HCT116 (cell line): ENCODE data around the gene SIRT7.
A peak's percentile ranks its signal among the peaks of the same experiment; 100 is the strongest.

Source experiments
- ATF3 ChIP-seq: IDR thresholded peaks from 2 replicates; pipeline ENCODE4 v1.6.1; 2012
- CEBPB ChIP-seq: IDR thresholded peaks from 2 replicates; pipeline ENCODE4 v1.6.1; 2012; ENCODE audit warnings: low read depth
- CTCF ChIP-seq, 3 experiments: fragments of 200-600 bp in 1 of 3; sonication (generic) in 1 of 3; IDR thresholded peaks in 2 of 3; conservative IDR thresholded peaks in 1 of 3; 2 replicates each; pipeline ENCODE4 v1.5.1; 2012 to 2017; ENCODE audit warnings: low read depth in 2 of 3, low read length in 2 of 3, antibody characterized with exemption in 1 of 3, borderline replicate concordance in 1 of 3, control low read depth in 1 of 3, mild to moderate bottlenecking in 1 of 3, mixed read lengths in 1 of 3, mixed run types in 1 of 3, moderate library complexity in 1 of 3; ENCODE audit not compliant: insufficient read depth in 1 of 3
- EZH2 ChIP-seq: fragments of 200-600 bp; sonication (generic); IDR thresholded peaks from 2 replicates; pipeline ENCODE4 v1.6.1; 2017; ENCODE audit warnings: antibody characterized with exemption, mixed run types
- POLR2A ChIP-seq: IDR thresholded peaks from 2 replicates; pipeline ENCODE4 v1.7.0; 2011; ENCODE audit warnings: borderline replicate concordance; ENCODE audit not compliant: insufficient read depth, insufficient read length; ENCODE audit errors: extremely low read depth
- SIN3A ChIP-seq: IDR thresholded peaks from 2 replicates; pipeline ENCODE4 v1.6.1; 2012; ENCODE audit warnings: low read depth
- ZNF274 ChIP-seq: fragments of 200-500 bp; sonication (Bioruptor generic); IDR thresholded peaks from 2 replicates; pipeline ENCODE4 v1.6.1; 2014; ENCODE audit warnings: mild to moderate bottlenecking, low read depth, low read length, inconsistent platforms

GRCh38 chr17:81879121-81879520 lies 38.9 kb downstream of the SIRT7 start:
- TF ChIP-seq POLR2A = no peak
- 0 out of 6 replicates have a peak, but pooled peaks of 1 of the 3 experiments have one; percentile 9 for TF ChIP-seq CTCF (IDR thresholded peaks at IDR 0.05 in 2 of 3, conservative IDR thresholded peaks at IDR 0.05 in 1 of 3; ENCODE audit: borderline replicate concordance in 1 of 3, insufficient read depth in 1 of 3, low read depth in 2 of 3, low read length in 2 of 3)
- no peak for TF ChIP-seq ATF3
- TF ChIP-seq CEBPB = no peak
- no peak for TF ChIP-seq EZH2
- TF ChIP-seq SIN3A = no peak
- no peak for TF ChIP-seq ZNF274
